Activated B cell treated with CpG ODN at 0.5 μM for 24 hours (primary cell): ENCODE data around the gene PRAF2. TPM values are rescaled to one million over a fixed set of nuclear protein-coding genes. Genes with fewer than 3 reads are reported as not detected.
A peak's percentile ranks its signal among the peaks of the same experiment; 100 is the strongest.

Source experiments
- ATAC-seq: fragments of 200-7000 bp; cut with Tn5 transposase; one replicate; pipeline ENCODE4 v1.10.0; 2021; ENCODE audit warnings: low read depth, mild to moderate bottlenecking, moderate library complexity
- CTCF ChIA-PET: fragments of 350-600 bp; sonication (Branson Sonifier 250); formaldehyde crosslinking; loops from one replicate; lab custom pipeline; 2021; ENCODE audit warnings: antibody characterized with exemption; lab: Charles Lee
- POLR2A ChIA-PET: fragments of 350-600 bp; sonication (Branson Sonifier 250); formaldehyde crosslinking; loops from one replicate; lab custom pipeline; 2021; ENCODE audit warnings: antibody characterized with exemption; lab: Charles Lee
- DNase-seq: peaks from one replicate; pipeline ENCODE4 v3.0.0; 2022
- H3K27ac Mint-ChIP-seq: one replicate; pipeline ENCODE4 v1.8.0; 2020; ENCODE audit warnings: mixed read lengths
- H3K27me3 Mint-ChIP-seq: one replicate; pipeline ENCODE4 v1.8.0; 2021; ENCODE audit warnings: mixed read lengths
- H3K36me3 Mint-ChIP-seq: one replicate; pipeline ENCODE4 v1.8.0; 2021; ENCODE audit warnings: low read depth, mixed read lengths
- H3K4me1 Mint-ChIP-seq: one replicate; pipeline ENCODE4 v1.8.0; 2021; ENCODE audit warnings: mixed read lengths
- H3K4me3 Mint-ChIP-seq: one replicate; pipeline ENCODE4 v1.8.0; 2020; ENCODE audit warnings: mild to moderate bottlenecking, mixed read lengths
- H3K9me3 Mint-ChIP-seq: one replicate; pipeline ENCODE4 v1.8.0; 2020; ENCODE audit warnings: mixed read lengths
- intact Hi-C: fragments of 100-400 bp; cut with micrococcal nuclease; formaldehyde crosslinking; loops from one replicate; pipeline ENCODE4 v1.15.1; 2024
- total RNA-seq: library from RNA; stranded (reverse); gene quantifications from 2 replicates; pipeline ENCODE4 v1.2.3, GENCODE V29; 2022
- TF ChIP-seq, protein P1 (sequence below): fragments of 200-600 bp; IDR thresholded peaks from one replicate; pipeline ENCODE4 v1.8.0; 2022; ENCODE audit warnings: antibody characterized with exemption, mild to moderate bottlenecking

The PRAF2 gene, protein sequence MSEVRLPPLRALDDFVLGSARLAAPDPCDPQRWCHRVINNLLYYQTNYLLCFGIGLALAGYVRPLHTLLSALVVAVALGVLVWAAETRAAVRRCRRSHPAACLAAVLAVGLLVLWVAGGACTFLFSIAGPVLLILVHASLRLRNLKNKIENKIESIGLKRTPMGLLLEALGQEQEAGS
- total RNA-seq = 10.6 and 11.6 TPM in 2 replicates

DNA sequence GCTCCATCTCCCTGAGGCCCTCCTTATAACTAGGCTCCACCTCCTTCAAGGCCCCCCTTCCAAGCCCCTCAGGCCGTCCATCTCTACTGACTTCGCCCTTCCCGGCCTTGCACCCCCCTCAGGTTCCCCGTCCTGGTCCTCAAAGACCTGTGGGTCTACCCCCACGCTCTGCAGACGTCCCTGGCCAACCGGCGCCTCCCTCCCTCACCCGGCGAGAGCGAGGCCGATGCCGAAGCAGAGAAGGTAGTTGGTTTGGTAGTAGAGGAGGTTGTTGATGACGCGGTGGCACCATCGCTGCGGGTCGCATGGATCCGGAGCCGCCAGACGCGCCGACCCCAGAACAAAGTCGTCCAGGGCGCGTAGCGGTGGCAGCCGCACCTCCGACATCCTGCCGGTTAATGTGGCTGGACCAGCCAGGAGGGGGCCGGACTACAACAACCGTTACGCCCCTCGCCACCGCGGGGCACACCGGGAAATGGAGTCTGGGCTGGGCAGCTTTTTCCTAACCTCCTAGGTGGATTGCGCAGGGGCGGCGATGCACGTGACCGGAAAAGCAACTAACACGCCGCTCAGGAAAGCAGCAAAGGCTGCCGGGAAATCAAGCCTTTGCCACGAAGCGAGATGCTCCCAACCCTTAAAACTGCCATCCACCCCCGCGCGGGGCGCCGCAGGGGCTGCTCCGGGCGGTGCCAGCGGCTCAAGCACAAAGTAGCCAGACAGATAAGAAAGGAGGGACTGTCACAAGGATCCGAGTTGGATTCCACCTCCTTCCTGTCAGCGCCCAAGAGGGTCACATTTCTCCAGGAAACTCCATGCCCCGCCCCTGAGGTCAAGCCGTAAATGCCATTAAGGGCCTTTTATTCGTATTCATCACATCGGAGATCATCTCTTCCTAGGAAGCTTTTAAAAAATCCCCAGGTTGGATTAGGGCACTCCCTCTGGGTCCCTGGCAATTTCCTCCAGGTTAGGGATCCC lies at the start of gene PRAF2:
TSS of gene PRAF2 (minus strand) at position 402 of the 975 bp plus-strand sequence. CDS start at position 387, 15 bp downstream.
- ATAC-seq = peak; percentile 99
- Mint-ChIP-seq H3K4me3 (peak within 1 kb of the TSS; percentile 84), H3K9me3 (no peaks in the 10 kb centered on the region), H3K4me1 (peaks cover 23% of the 10 kb centered on the region), H3K27ac (peak within 1 kb of the TSS; percentile 72), H3K36me3 (peaks cover 18% of the 10 kb centered on the region), H3K27me3 (no peaks in the 10 kb centered on the region)
- TF ChIP-seq, protein P1, sequence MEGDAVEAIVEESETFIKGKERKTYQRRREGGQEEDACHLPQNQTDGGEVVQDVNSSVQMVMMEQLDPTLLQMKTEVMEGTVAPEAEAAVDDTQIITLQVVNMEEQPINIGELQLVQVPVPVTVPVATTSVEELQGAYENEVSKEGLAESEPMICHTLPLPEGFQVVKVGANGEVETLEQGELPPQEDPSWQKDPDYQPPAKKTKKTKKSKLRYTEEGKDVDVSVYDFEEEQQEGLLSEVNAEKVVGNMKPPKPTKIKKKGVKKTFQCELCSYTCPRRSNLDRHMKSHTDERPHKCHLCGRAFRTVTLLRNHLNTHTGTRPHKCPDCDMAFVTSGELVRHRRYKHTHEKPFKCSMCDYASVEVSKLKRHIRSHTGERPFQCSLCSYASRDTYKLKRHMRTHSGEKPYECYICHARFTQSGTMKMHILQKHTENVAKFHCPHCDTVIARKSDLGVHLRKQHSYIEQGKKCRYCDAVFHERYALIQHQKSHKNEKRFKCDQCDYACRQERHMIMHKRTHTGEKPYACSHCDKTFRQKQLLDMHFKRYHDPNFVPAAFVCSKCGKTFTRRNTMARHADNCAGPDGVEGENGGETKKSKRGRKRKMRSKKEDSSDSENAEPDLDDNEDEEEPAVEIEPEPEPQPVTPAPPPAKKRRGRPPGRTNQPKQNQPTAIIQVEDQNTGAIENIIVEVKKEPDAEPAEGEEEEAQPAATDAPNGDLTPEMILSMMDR = no peak
- ChIA-PET POLR2A (interaction anchor here (1.4 to 1.9 kb wide), 2 partner anchors 27 to 32 kb away, joined by 3 to 5 read pairs; no protein-coding TSS in a partner anchor), CTCF (no interaction called here)
- DNase-seq = peak; percentile 76
- intact Hi-C loops = loop anchor here (1.0 to 10.0 kb wide), 5 partner anchors 31 to 269 kb away; partner anchors contain the start of genes CCDC22, GPKOW, HDAC6 and TFE3

DNA sequence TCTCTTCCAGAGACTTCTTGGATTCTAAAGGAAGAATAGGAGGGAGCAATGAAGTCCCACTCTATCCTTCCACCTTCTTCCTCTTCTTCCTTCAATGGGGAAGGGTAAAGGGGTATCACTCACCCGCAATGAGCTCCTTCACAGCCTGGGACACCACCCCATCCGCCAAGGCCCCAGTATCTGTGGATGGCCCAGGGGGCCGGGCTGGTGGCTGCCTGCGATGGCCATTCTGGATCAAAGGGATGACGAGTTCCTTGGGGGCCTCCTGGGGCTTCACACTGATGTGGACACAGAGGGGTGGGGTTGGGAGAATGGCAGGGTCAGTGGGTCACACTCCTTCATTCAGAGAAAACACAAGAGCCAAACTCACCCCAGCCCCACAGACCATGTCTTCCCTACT lies 48.7 kb upstream of the PRAF2 start:
- intact Hi-C loops = loop anchor here (2.0 kb wide), 1 partner anchor 22 kb away; no protein-coding TSS in a partner anchor

DNA sequence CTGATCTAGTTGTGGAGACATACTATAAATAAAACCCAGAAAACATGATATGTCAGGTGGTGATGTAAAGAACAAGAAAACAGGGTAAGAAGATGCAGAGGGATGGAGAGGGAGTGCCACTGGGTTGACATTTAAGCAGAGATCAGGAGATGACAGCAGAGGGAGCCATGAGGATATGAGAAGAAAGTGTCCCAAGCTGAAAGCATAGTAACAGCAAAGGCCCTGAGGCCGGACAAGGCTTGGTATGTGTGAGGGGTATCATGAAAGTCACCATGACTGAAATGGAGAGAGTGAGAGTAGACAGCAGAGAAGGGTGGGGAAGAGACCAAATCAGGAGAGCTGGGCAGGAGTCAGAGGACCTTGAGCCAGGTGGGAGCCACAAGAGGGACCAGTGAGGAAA lies 46.3 kb upstream of the PRAF2 start:
- no peak overlapping the region for H3K27ac Mint-ChIP-seq
- peaks cover 27% of the 10 kb centered on the region for H3K4me1 Mint-ChIP-seq

More for the DNA sequence above, 48.7 kb upstream of the PRAF2 start:
- TF ChIP-seq, protein P1 = no peak
- ChIA-PET POLR2A (interaction anchor here (1.6 kb wide), 1 partner anchor 34 kb away, joined by 7 read pairs; no protein-coding TSS in a partner anchor), CTCF (interaction anchor here (0.9 to 1.0 kb wide), 2 partner anchors 41 to 70 kb away, joined by 3 read pairs; no protein-coding TSS in a partner anchor)
- H3K4me1 Mint-ChIP-seq = peaks cover 24% of the 10 kb centered on the region
- no peaks in the 10 kb centered on the region for H3K9me3 Mint-ChIP-seq
- H3K27me3 Mint-ChIP-seq = no peaks in the 10 kb centered on the region
- ATAC-seq = no peak
- peak overlapping the region; percentile 96 for H3K4me3 Mint-ChIP-seq
- peak overlapping the region; percentile 86 for H3K27ac Mint-ChIP-seq
- H3K36me3 Mint-ChIP-seq = peaks cover 35% of the 10 kb centered on the region
- no peak for DNase-seq

DNA sequence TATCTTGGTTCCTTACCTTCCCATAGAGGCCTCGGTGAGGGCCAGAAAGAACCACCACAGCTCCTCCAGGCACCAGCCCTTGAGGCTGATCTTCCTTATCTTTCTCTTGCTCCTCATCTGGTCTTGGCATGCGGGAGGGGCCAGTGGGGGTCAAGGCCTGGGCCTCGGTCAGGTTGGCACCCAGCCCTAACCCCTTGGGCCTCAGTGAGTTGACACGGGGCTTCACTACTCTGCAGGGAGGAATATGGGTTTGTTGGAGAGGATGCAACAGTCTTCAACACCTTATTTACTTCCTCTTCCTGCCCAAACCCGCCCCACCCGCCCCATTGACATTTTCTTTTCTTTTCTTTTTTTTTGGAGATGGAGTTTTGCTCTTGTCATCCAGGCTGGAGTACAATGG lies 43.8 kb upstream of the PRAF2 start:
- ChIA-PET POLR2A (no interaction called here), CTCF (no interaction called here)
- intact Hi-C loops = no loop called here
- Mint-ChIP-seq H3K9me3 (no peaks in the 10 kb centered on the region), H3K27me3 (no peaks in the 10 kb centered on the region), H3K4me1 (peaks cover 16% of the 10 kb centered on the region), H3K27ac (peak overlapping the region; percentile 30), H3K4me3 (no peak overlapping the region), H3K36me3 (peaks cover 58% of the 10 kb centered on the region)
- TF ChIP-seq, protein P1 = no peak
- DNase-seq (no peak), ATAC-seq (no peak)

More for the DNA sequence above, 46.3 kb upstream of the PRAF2 start:
- ChIA-PET POLR2A (no interaction called here), CTCF (no interaction called here)
- no peaks in the 10 kb centered on the region for H3K27me3 Mint-ChIP-seq
- H3K4me3 Mint-ChIP-seq = no peak overlapping the region
- no peak for ATAC-seq
- DNase-seq = no peak
- TF ChIP-seq, protein P1 = no peak
- H3K36me3 Mint-ChIP-seq = peaks cover 54% of the 10 kb centered on the region
- no peaks in the 10 kb centered on the region for H3K9me3 Mint-ChIP-seq
- intact Hi-C loops = no loop called here
